Measurements from ENCODE around the gene JMJD8. TPM values are rescaled to one million over a fixed set of nuclear protein-coding genes. Genes with fewer than 3 reads are reported as not detected.

Gene JMJD8
- total RNA-seq, 4 donors from 2014 or later = 65.8 to 79.6 (median 71.8) TPM

DNA sequence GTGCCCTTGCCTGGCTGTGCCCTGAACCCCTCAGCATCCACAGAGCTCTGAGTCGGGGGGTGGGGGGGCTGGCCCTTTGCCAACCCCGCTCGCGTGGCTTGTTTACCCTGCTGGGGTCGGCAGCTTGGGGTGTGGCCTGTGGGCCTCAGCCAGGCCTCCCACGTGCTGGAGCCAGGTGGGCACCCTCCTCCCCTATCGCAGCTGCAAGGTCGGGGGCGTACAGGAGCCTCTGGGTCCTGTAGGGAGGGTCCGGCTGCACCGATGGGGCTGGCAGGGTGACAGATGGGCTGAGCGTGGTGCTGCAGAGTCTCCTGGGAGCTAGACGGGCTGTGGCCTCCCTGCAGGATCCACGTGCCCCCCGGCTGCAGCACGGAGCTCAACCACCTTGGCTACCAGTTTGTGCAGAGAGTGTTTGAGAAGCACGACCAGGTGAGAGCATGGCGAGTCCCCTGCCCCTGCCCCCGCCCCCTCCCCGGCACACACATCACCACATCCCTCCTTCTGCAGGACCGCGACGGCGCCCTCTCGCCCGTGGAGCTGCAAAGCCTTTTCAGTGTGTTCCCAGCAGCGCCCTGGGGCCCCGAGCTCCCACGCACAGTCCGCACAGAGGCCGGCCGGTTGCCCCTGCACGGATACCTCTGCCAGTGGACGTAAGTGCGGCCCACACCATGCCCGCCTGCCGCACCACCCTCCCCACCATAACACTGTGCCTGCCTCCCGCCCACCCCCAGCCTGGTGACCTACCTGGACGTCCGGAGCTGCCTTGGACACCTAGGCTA is 12.6 kb downstream of the JMJD8 start:
- no peak for TF ChIP-seq CTCF (IDR thresholded peaks at IDR 0.05)
- DNase-seq (ENCODE audit: low spot score) (no peak), ATAC-seq (ENCODE audit: low FRiP score) (no peak)

- no peak for TF ChIP-seq CTCF (IDR thresholded peaks at IDR 0.05)
- DNase-seq (ENCODE audit: low spot score) (no peak), ATAC-seq (ENCODE audit: low FRiP score) (no peak)
These were observed 13.4 kb downstream of the JMJD8 start for GRCh38 chr16:670485-671352.

DNA sequence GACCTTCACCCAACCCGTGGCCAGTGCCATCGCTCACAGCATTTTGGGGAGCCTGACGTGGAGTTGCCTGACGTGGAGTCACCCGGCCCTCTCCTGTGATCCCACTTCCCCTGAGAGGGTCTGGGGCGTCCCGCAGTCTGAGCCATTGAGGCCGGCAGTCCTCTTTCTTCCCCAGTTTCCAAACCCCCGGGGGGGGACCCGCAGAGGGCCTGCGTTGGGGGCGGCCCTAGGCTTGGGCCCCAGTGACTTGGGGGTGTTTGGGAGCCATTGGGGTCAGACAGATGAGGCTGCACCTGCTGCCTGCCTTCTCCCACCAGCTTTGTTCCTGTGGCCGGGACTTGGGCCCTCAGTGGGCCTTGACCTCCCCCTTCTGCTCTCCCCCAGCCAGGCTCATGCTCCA is 14.5 kb downstream of the JMJD8 start:
- ATAC-seq (ENCODE audit: low FRiP score) (no peak), DNase-seq (ENCODE audit: low spot score) (no peak)
- no peak for TF ChIP-seq CTCF (IDR thresholded peaks at IDR 0.05)

GRCh38 chr16:668519-669171 is 15.5 kb downstream of the JMJD8 start:
- no peak for TF ChIP-seq CTCF (IDR thresholded peaks at IDR 0.05)
- peak; percentile 12 for ATAC-seq (ENCODE audit: low FRiP score)
- DNase-seq (ENCODE audit: low spot score) = no peak

- DNase-seq (ENCODE audit: low spot score) (peak; percentile 74), ATAC-seq (ENCODE audit: low FRiP score) (peak; percentile 91)
These were observed 16.2 kb downstream of the JMJD8 start, which contains the start of gene RHOT2 for GRCh38 chr16:667780-668518. Gene RHOT2 (plus strand): TSS chr16:668132. CDS start chr16:668200, 68 bp downstream.

More at GRCh38 chr16:667780-668518, 16.2 kb downstream of the JMJD8 start, which contains the start of gene RHOT2:
- TF ChIP-seq CTCF (IDR thresholded peaks at IDR 0.05) = peak in 2 of 3 donors; percentile 82 to 91

Data from omental fat pad (tissue), 4 donors.